ENCODE measurements around the gene NDST3. TPM values are rescaled to one million over a fixed set of nuclear protein-coding genes. Genes with fewer than 3 reads are reported as not detected.

Gene NDST3
- polyA plus RNA-seq, 1 donor (not counting 4 experiments of a cell fraction or from before 2014, with no cell fraction given), result not detected

- no peaks in the 10 kb centered on the region for H3K4me1 ChIP-seq (ENCODE audit: control insufficient read depth, extremely low read depth, insufficient read depth, low read length)
- no peak overlapping the region for H3K9ac ChIP-seq (ENCODE audit: control insufficient read depth, extremely low read depth, insufficient read depth, low read length)
- no peaks in the 10 kb centered on the region for H4K20me1 ChIP-seq (ENCODE audit: control insufficient read depth, extremely low read depth, insufficient read depth, low read length)
- no peaks in the 10 kb centered on the region for H3K9me3 ChIP-seq (ENCODE audit: control insufficient read depth, low read depth, low read length)
- H3K4me3 ChIP-seq (ENCODE audit: control insufficient read depth in 2 of 3, extremely low read depth in 1 of 3, insufficient read depth in 2 of 3, low read depth in 1 of 3, low read length in 3 of 3), result no peak overlapping the region
- no peak overlapping the region for H3K4me2 ChIP-seq (ENCODE audit: control insufficient read depth, extremely low read depth, insufficient read depth, low read depth, low read length)
- H2AFZ ChIP-seq (ENCODE audit: control insufficient read depth, low read length), result no peak overlapping the region
- TF ChIP-seq EZH2 (IDR thresholded peaks at IDR 0.05; ENCODE audit: low read length) (no peak), CTCF (optimal IDR thresholded peaks at IDR 0.05 in 1 of 3, IDR thresholded peaks at IDR 0.05 in 1 of 3, conservative IDR thresholded peaks at IDR 0.05 in 1 of 3; ENCODE audit: extremely low read depth in 1 of 3, insufficient read depth in 2 of 3, low read length in 3 of 3) (no peak)
- no peaks in the 10 kb centered on the region for H3K79me2 ChIP-seq (ENCODE audit: control insufficient read depth, insufficient read depth, low read length)
- DNase-seq (ENCODE audit: low read depth, low spot score), result no peak
- H3K36me3 ChIP-seq (ENCODE audit: control insufficient read depth in 2 of 2, extremely low read depth in 1 of 2, insufficient read depth in 2 of 2, low read length in 2 of 2), result no peaks in the 10 kb centered on the region
- dilution Hi-C loops (cut with MboI; ENCODE audit: extremely low pct_ligation_motif_present, low sequenced_read_pairs), result no loop called here
- no peak overlapping the region for H3K27ac ChIP-seq (ENCODE audit: control insufficient read depth, insufficient read depth, low read length)
- H3K27me3 ChIP-seq (ENCODE audit: control insufficient read depth, extremely low read depth, insufficient read depth, low read length), result peaks cover 15% of the 10 kb centered on the region
- FAIRE-seq, result no peak
- H3K9me1 ChIP-seq (ENCODE audit: control insufficient read depth, extremely low read depth, insufficient read depth, low read length), result no peaks in the 10 kb centered on the region
These were observed 2.0 kb downstream of the NDST3 start for GRCh38 chr4:118036336-118036735.

GRCh38 chr4:118037955-118038354 is 3.7 kb downstream of the NDST3 start:
- Histone ChIP-seq H4K20me1 (ENCODE audit: control insufficient read depth, extremely low read depth, insufficient read depth, low read length) (no peaks in the 10 kb centered on the region), H3K9me3 (ENCODE audit: control insufficient read depth, low read depth, low read length) (no peaks in the 10 kb centered on the region), H3K27ac (ENCODE audit: control insufficient read depth, insufficient read depth, low read length) (no peak overlapping the region), H3K9ac (ENCODE audit: control insufficient read depth, extremely low read depth, insufficient read depth, low read length) (no peak overlapping the region), H3K27me3 (ENCODE audit: control insufficient read depth, extremely low read depth, insufficient read depth, low read length) (peaks cover 9% of the 10 kb centered on the region), H3K36me3 (ENCODE audit: control insufficient read depth in 2 of 2, extremely low read depth in 1 of 2, insufficient read depth in 2 of 2, low read length in 2 of 2) (no peaks in the 10 kb centered on the region), H3K4me1 (ENCODE audit: control insufficient read depth, extremely low read depth, insufficient read depth, low read length) (no peaks in the 10 kb centered on the region), H3K79me2 (ENCODE audit: control insufficient read depth, insufficient read depth, low read length) (no peaks in the 10 kb centered on the region), H3K4me2 (ENCODE audit: control insufficient read depth, extremely low read depth, insufficient read depth, low read depth, low read length) (no peak overlapping the region), H3K4me3 (ENCODE audit: control insufficient read depth in 2 of 3, extremely low read depth in 1 of 3, insufficient read depth in 2 of 3, low read depth in 1 of 3, low read length in 3 of 3) (no peak overlapping the region), H2AFZ (ENCODE audit: control insufficient read depth, low read length) (no peak overlapping the region), H3K9me1 (ENCODE audit: control insufficient read depth, extremely low read depth, insufficient read depth, low read length) (no peaks in the 10 kb centered on the region)
- no peak for DNase-seq (ENCODE audit: low read depth, low spot score)
- no peak for FAIRE-seq
- TF ChIP-seq EZH2 (IDR thresholded peaks at IDR 0.05; ENCODE audit: low read length) (no peak), CTCF (optimal IDR thresholded peaks at IDR 0.05 in 1 of 3, IDR thresholded peaks at IDR 0.05 in 1 of 3, conservative IDR thresholded peaks at IDR 0.05 in 1 of 3; ENCODE audit: extremely low read depth in 1 of 3, insufficient read depth in 2 of 3, low read length in 3 of 3) (no peak)
- dilution Hi-C loops (cut with MboI; ENCODE audit: extremely low pct_ligation_motif_present, low sequenced_read_pairs), result no loop called here
